Activated CD8-positive, alpha-beta memory T cell treated with anti-CD3 and anti-CD28 coated beads, Interleukin-2, amount 50 U/mL, for 24 hours (primary cell): ENCODE measurements around the gene NEU1.
A peak's percentile ranks its signal among the peaks of the same experiment; 100 is the strongest.
"Not testable (repeated sequence)": the region's sequence is repeated elsewhere in the genome, so short reads cannot be mapped to it uniquely, and the experiment has no call there.

Source experiments
- DNase-seq: peaks from one replicate; pipeline ENCODE4 v3.0.0-alpha.2; 2020; ENCODE audit errors: extremely low read depth

NEU1 gene

DNA sequence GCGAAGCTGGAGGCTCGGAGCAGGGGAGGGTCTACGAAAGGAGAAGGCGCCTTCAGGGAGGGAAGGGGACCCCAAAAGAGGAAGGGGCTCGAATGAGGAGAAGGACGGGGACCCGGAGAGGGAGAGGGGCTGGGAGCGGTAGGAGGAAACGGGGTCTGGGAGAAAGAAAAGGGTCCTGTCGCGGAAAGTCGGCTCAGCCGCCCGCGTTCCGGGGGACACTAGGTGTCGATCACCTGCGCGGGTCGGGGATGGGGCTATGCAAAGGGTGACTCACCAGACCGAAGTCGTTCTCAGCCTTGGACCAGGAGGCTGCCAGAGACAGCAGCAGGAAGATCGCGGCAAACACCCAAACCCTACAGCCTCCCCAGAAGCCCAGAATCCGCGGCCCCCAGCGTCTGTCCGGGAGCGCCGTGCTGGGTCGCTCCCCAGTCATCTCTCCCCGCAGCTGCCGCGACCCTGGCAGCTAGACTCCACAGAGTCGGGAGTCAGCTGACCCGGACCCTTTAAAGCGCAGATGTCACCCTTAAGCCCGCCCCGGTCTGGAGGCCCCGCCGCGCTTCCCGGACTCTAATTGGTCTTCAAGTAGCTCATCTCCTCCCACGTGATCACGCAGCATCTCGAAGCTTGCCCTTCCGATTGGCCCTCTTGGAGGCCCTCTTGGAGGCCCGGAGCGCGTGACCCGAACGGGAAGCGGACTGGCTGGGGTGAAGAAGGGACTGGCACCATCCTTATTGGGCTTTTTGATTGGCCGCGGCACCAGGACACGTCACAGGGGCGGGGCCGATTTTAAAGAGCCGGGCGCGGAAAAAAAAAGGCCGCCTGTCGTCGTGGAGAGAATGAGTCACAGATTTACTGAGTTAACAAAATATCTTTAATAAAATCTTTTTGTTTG, at the start of gene NEU1:
Gene NEU1 (minus strand): TSS at position 478 of the 892 bp plus-strand sequence. CDS start 45 bp downstream, at position 433.
- peak; percentile 99 for DNase-seq

DNA sequence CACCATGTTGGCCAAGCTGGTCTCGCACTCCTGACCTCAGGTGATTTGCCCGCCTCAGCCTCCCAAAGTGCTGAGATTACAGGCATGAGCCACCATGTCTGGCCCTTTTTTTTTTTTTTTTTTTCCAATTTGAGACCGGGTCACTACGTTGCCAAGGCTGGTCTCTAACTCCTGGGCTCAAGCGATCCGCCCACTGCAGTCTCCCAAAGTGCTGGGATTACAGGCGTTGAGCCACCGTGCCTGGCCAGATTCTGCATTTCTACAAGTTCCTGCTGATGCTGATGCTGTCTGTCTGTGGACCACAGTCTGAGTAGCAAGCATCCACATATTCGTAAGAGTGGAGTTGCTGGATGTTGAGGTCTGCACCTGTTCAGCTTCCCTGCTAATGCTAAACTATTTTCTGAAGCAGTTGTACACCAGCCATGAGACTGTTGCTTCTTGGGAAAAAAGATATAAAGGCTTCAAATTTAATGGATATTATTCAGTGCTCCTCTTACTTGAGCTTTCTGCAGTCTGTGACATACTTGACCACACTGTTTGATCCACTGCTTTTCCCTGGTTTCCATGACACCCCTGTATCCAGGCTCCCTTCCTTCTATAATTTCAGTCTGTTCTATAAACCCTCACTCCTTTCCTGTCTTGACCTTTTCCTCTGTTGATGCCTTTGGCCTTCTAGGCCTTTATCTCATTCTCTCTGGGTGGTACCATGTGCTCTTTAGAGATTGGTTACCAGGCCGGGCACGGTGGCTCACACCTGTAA, 49.4 kb upstream of the NEU1 start:
- DNase-seq, result no peak

GRCh38 chr6:31909298-31909697, 46.7 kb upstream of the NEU1 start:
- not testable (repeated sequence) for DNase-seq

GRCh38 chr6:31908791-31909190, 46.2 kb upstream of the NEU1 start:
- DNase-seq, result no peak

- not testable (repeated sequence) for DNase-seq
Measured at GRCh38 chr6:31908255-31908654, 45.6 kb upstream of the NEU1 start.

GRCh38 chr6:31907158-31907813, 44.7 kb upstream of the NEU1 start:
- DNase-seq, result no peak

DNA sequence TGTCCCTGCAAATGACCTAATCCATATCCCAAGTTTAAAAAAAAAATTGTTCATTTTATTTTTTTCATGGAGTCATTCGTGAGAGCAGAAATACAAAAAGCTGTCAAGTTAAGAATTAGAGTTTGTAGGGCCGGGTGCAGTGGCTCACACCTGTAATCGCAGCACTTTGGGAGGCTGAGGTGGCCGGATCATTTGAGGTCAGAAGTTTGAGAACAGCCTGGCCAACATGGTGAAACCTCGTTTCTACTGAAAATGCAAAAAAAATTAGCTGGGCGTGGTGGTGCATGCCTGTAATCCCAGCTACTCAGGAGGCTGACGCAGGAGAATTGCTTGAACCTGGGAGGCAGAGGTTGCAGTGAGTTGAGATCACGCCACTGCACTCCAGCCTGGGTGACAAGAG, 44.1 kb upstream of the NEU1 start:
- not testable (repeated sequence) for DNase-seq

GRCh38 chr6:31906122-31906521, 43.5 kb upstream of the NEU1 start:
- no peak for DNase-seq

GRCh38 chr6:31905041-31905440, 42.4 kb upstream of the NEU1 start:
- DNase-seq, result no peak

DNA sequence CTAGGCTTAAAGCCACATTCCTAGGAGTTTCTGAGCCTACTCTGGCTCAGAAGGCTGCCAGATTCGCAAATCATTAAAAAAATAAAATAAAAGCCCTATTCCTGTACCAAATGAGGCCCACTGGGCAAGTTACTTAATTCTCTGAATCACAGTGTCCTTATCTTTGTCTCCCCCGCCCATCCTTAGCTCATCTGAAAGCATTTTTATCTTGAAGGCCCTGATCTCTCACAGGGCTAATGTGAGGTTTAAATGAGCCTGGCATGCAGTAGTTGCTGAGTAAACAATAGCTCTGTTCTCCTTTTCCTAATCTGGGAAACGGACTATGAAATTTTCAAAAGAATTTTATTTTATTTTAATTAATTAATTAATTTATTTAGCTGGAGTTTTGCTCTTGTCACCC, 41.3 kb upstream of the NEU1 start:
- DNase-seq, result no peak

GRCh38 chr6:31901953-31902643, 39.5 kb upstream of the NEU1 start, which contains the start of gene ZBTB12:
Gene ZBTB12, minus strand, starts transcription at chr6:31902086. Its CDS starts 781 bp downstream, at chr6:31901305.
- DNase-seq, result peak; percentile 61

DNA sequence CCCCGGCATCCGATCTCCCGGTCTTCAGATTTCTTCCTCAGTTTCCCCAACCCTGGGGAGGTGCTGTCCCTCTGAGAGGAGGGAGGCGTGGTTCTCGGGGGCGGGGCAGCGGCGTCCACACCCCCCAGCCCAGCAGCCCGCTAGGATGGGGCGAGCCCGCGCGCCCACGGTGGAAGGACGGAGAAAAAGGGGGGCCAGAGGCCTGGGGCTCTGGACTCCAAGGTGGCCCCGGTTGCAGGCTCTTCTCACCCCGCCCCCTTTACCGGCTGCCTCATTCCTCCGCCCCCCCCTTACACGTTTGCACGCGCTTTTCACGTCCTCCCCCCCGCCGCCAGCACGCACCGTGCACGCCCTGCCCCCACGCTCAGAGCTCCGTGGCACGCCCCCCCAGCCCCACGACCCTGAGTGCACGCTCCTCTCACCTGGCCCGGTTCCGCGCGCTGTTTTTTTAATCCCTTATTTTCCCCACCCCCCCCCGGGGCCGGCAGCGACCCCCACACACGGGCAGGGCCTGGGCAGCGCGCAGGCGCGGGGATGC, 38.9 kb upstream of the NEU1 start:
- no peak for DNase-seq

GRCh38 chr6:31900917-31901414, 38.3 kb upstream of the NEU1 start:
- DNase-seq, result no peak

- DNase-seq, result no peak
Measured at GRCh38 chr6:31899882-31900722, 37.5 kb upstream of the NEU1 start.

DNA sequence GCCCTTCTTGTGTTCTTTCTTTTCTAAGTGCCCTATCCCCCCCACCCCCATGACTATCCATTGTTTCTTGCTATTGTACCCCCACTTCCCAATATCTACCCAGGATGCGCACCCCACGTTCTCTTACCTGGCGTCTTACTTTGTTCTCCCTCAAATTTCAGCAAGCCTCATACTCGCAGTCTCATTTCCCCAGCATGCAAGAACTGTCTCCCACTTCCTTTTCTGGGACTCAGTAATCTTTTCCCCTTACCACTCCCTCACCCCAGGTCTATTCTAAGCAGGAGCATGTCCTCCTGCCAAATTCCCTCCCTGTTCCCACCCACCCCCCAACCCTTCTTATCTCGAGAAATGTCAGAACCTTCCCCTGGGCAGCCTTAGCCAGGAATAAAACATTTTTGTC, 36.6 kb upstream of the NEU1 start:
- no peak for DNase-seq

DNA sequence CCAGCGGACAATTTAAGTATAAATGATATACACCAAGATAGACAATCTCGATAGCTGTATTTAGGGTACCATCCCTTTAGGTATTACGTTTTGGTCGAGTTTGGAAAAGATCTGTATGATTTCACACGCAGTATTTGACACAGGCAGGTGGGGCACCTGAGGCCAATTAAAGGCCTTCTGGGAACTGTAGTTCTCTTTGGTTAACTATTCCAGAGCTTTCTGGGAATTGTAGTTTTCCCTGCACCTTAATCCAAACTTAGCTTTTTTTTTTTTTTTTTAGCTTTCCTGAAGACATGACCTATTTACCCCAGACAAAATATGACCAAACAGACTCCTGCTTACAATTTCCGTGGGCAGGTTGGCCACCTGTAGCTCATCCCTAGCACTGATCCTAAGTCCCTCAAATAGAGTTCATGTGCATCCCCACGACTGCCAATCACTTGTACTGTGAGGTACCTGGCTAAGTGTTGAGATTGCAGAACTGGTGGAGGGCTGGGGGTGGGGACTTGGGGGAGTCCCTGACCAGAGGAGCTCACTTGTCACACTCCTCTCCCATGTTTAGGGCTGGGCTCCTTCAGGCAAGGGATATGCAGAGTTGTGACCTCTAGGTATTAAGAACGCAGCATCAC, 35.9 kb upstream of the NEU1 start:
- DNase-seq, result no peak

GRCh38 chr6:31897612-31898382, 35.2 kb upstream of the NEU1 start, which contains the start of gene EHMT2:
Gene EHMT2, minus strand, starts transcription at chr6:31897698. Its CDS starts 21 bp downstream, at chr6:31897677.
- peak; percentile 53 for DNase-seq

DNA sequence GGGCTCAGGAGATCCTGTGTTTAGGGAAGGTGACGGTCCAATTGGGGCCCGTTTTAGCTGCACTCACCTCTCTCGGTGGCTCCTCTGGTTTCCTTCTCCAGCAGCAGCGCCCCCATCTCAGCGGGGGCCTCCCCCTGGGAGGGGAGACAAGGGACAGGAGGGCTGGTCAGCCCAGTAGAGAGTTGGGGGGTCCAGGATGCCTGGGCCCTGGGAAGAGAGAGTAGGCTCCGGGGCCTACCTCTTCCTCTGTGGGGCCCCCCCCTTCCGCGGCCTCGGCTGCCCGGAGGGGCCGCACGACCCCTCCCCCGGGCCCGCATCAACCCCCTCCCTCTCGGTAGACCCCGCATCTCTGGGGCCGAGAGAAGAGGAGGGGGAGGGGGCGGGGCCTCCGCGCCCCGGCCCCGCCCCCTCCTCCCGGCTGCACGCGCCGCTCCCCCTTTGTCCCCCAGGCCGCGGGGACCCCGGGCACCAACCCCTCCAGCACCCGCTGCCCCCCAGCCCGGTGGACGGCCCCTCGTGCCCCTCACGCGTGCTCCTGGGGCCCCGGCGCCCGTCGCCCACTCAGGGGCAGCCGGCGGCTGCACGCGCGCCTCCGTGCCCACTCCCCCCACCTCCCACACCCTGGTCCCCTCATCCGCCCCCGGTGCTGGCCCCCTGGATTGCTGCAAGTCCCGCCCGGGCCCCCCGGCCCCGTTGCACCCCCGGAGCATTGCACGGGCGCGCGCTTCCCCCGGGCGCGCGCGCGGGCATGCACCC, 34.4 kb upstream of the NEU1 start:
- no peak for DNase-seq
